CD8-positive, alpha-beta memory T cell (primary cell): Measurements from ENCODE around the gene SGMS1. TPM values are rescaled to one million over a fixed set of nuclear protein-coding genes. Genes with fewer than 3 reads are reported as not detected.
A peak's percentile ranks its signal among the peaks of the same experiment; 100 is the strongest.

Source experiments
- CTCF ChIA-PET: fragments of 350-600 bp; sonication (Branson Sonifier 250); formaldehyde crosslinking; loops from one replicate; lab custom pipeline; 2021; ENCODE audit warnings: antibody characterized with exemption; lab: Charles Lee
- POLR2A ChIA-PET: fragments of 350-600 bp; sonication (Branson Sonifier 250); formaldehyde crosslinking; loops from one replicate; lab custom pipeline; 2021; ENCODE audit warnings: antibody characterized with exemption; lab: Charles Lee
- DNase-seq, 5 donors: peaks; one replicate each; pipeline versions ENCODE4 v3.0.0 to v3.0.0-alpha.2; 2020 to 2022; ENCODE audit warnings: mixed read lengths in 1 of 5
- H3K27ac ChIP-seq: one replicate; pipeline ENCODE4 v1.7.0; 2013; ENCODE audit warnings: low read depth, mild to moderate bottlenecking, low read length, moderate library complexity
- H3K27me3 ChIP-seq: 2 replicates; pipeline ENCODE4 v1.7.0; 2013; ENCODE audit warnings: low read length, mild to moderate bottlenecking; ENCODE audit not compliant: insufficient read depth, poor library complexity, severe bottlenecking
- H3K36me3 ChIP-seq: 2 replicates; pipeline ENCODE4 v1.7.0; 2013; ENCODE audit warnings: mild to moderate bottlenecking, low read length, moderate library complexity; ENCODE audit not compliant: insufficient read depth
- H3K4me1 ChIP-seq: 2 replicates; pipeline ENCODE4 v1.7.0; 2013; ENCODE audit warnings: mild to moderate bottlenecking, low read length, moderate library complexity; ENCODE audit not compliant: insufficient read depth
- H3K4me3 ChIP-seq: 2 replicates; pipeline ENCODE4 v1.7.0; 2013; ENCODE audit warnings: mild to moderate bottlenecking, low read length
- H3K9me3 ChIP-seq: 2 replicates; pipeline ENCODE4 v1.7.0; 2013; ENCODE audit warnings: mild to moderate bottlenecking, low read length
- H3K27ac Mint-ChIP-seq, 8 donors: one replicate each; pipeline ENCODE4 v1.8.0; 2020 to 2021; ENCODE audit warnings: mixed read lengths in 8 of 8, mild to moderate bottlenecking in 6 of 8, inconsistent platforms in 3 of 8, moderate library complexity in 3 of 8
- H3K27me3 Mint-ChIP-seq, 2 donors: one replicate each; pipeline ENCODE4 v1.8.0; 2020 to 2021; ENCODE audit warnings: mixed read lengths in 2 of 2, mild to moderate bottlenecking in 1 of 2, moderate library complexity in 1 of 2
- H3K36me3 Mint-ChIP-seq, 3 donors: one replicate each; pipeline ENCODE4 v1.8.0; 2020 to 2021; ENCODE audit warnings: mixed read lengths in 3 of 3, inconsistent platforms in 1 of 3, mild to moderate bottlenecking in 1 of 3
- H3K4me1 Mint-ChIP-seq, 3 donors: one replicate each; pipeline ENCODE4 v1.8.0; 2020 to 2021; ENCODE audit warnings: mixed read lengths in 3 of 3, inconsistent platforms in 1 of 3, mild to moderate bottlenecking in 1 of 3
- H3K4me3 Mint-ChIP-seq, 7 donors: one replicate each; pipeline ENCODE4 v1.8.0; 2020 to 2021; ENCODE audit warnings: mixed read lengths in 7 of 7, mild to moderate bottlenecking in 6 of 7, moderate library complexity in 4 of 7, inconsistent platforms in 2 of 7
- H3K9me3 Mint-ChIP-seq, 5 donors: one replicate each; pipeline ENCODE4 v1.8.0; 2020 to 2022; ENCODE audit warnings: mixed read lengths in 5 of 5, mild to moderate bottlenecking in 3 of 5, moderate library complexity in 2 of 5, inconsistent platforms in 1 of 5
- polyA plus RNA-seq: library from polyadenylated mRNA; unstranded; fragments of 300-500 nt; fragmentation: Illumina TruSeq; gene quantifications from one replicate; pipeline ENCODE4 v1.2.3, GENCODE V29; 2021
- total RNA-seq, 2 experiments: library from RNA; stranded (reverse); gene quantifications; one replicate each; pipeline ENCODE4 v1.2.3, GENCODE V29; 2021

Gene SGMS1
- total and polyA plus RNA-seq, 3 experiments from 2014 or later: 11.3 to 14.5 (median 13.5) TPM

- no peaks in the 10 kb centered on the region for H3K27me3 ChIP-seq
- Mint-ChIP-seq H3K4me1 (peaks cover 21 to 40% (median 28%) of the 10 kb centered on the region in 3 donors), H3K9me3 (no peaks in the 10 kb centered on the region), H3K27me3 (no peaks in the 10 kb centered on the region), H3K27ac (no peak overlapping the region), H3K36me3 (peaks cover 0 to 3% (median 3%) of the 10 kb centered on the region in 3 donors), H3K4me3 (no peak overlapping the region)
- H3K27ac ChIP-seq: no peak overlapping the region
- peaks cover 3% of the 10 kb centered on the region for H3K4me1 ChIP-seq
- no peak overlapping the region for H3K4me3 ChIP-seq
- no peak for DNase-seq
- no peaks in the 10 kb centered on the region for H3K9me3 ChIP-seq
- CTCF ChIA-PET: no interaction called here
- H3K36me3 ChIP-seq: no peaks in the 10 kb centered on the region
- POLR2A ChIA-PET: no interaction called here
Observed at GRCh38 chr10:50560370-50560769, 63.4 kb downstream of the SGMS1 start.

GRCh38 chr10:50558371-50558770 is 65.4 kb downstream of the SGMS1 start:
- H3K27me3 Mint-ChIP-seq: no peaks in the 10 kb centered on the region
- no peak overlapping the region for H3K27ac Mint-ChIP-seq
- no peaks in the 10 kb centered on the region for H3K9me3 Mint-ChIP-seq
- H3K4me3 ChIP-seq: no peak overlapping the region
- H3K27me3 ChIP-seq: no peaks in the 10 kb centered on the region
- H3K4me1 ChIP-seq: peaks cover 3% of the 10 kb centered on the region
- no peak overlapping the region for H3K27ac ChIP-seq
- peaks cover 24 to 39% (median 37%) of the 10 kb centered on the region in 3 donors for H3K4me1 Mint-ChIP-seq
- ChIA-PET POLR2A (no interaction called here), CTCF (no interaction called here)
- no peak for DNase-seq
- H3K36me3 Mint-ChIP-seq: peaks cover 0 to 3% (median 3%) of the 10 kb centered on the region in 3 donors
- no peaks in the 10 kb centered on the region for H3K36me3 ChIP-seq
- H3K9me3 ChIP-seq: no peaks in the 10 kb centered on the region
- H3K4me3 Mint-ChIP-seq: no peak overlapping the region

GRCh38 chr10:50557130-50557682 is 66.5 kb downstream of the SGMS1 start:
- ChIA-PET POLR2A (no interaction called here), CTCF (no interaction called here)
- peak overlapping the region; percentile 47 for H3K27ac ChIP-seq
- Mint-ChIP-seq H3K4me1 (peaks cover 28 to 48% (median 46%) of the 10 kb centered on the region in 3 donors), H3K4me3 (no peak overlapping the region), H3K36me3 (peaks cover 0 to 3% (median 3%) of the 10 kb centered on the region in 3 donors), H3K27ac (no peak overlapping the region), H3K9me3 (no peaks in the 10 kb centered on the region), H3K27me3 (no peaks in the 10 kb centered on the region)
- no peak for DNase-seq
- H3K4me1 ChIP-seq: peaks cover 3% of the 10 kb centered on the region
- no peak overlapping the region for H3K4me3 ChIP-seq
- H3K9me3 ChIP-seq: no peaks in the 10 kb centered on the region
- no peaks in the 10 kb centered on the region for H3K27me3 ChIP-seq
- H3K36me3 ChIP-seq: no peaks in the 10 kb centered on the region

- Histone ChIP-seq H3K4me1 (peaks cover 3% of the 10 kb centered on the region), H3K4me3 (no peak overlapping the region), H3K27me3 (no peaks in the 10 kb centered on the region), H3K36me3 (no peaks in the 10 kb centered on the region), H3K27ac (peak overlapping the region; percentile 47), H3K9me3 (no peaks in the 10 kb centered on the region)
- Mint-ChIP-seq H3K36me3 (peaks cover 0 to 3% (median 1%) of the 10 kb centered on the region in 3 donors), H3K9me3 (no peaks in the 10 kb centered on the region), H3K4me1 (peaks cover 24 to 42% (median 39%) of the 10 kb centered on the region in 3 donors), H3K4me3 (peak overlapping the region in 1 of 7 donors; percentile 4), H3K27ac (peak overlapping the region in 2 of 8 donors; percentile 21 to 40), H3K27me3 (no peaks in the 10 kb centered on the region)
- ChIA-PET POLR2A (no interaction called here), CTCF (interaction anchor here (1.5 kb wide), 1 partner anchor 66 kb away, joined by 6 read pairs; no protein-coding TSS in a partner anchor)
- no peak for DNase-seq
Observed at GRCh38 chr10:50556237-50557120, 67.3 kb downstream of the SGMS1 start.

GRCh38 chr10:50554995-50555568 is 68.7 kb downstream of the SGMS1 start:
- ChIA-PET POLR2A (no interaction called here), CTCF (interaction anchor here (1.0 to 1.5 kb wide), 4 partner anchors 10 to 105 kb away, joined by 3 to 6 read pairs (median 4); no protein-coding TSS in a partner anchor)
- no peaks in the 10 kb centered on the region for H3K9me3 Mint-ChIP-seq
- H3K4me1 ChIP-seq: peaks cover 3% of the 10 kb centered on the region
- no peaks in the 10 kb centered on the region for H3K9me3 ChIP-seq
- H3K4me3 ChIP-seq: no peak overlapping the region
- H3K27me3 ChIP-seq: no peaks in the 10 kb centered on the region
- no peak overlapping the region for H3K27ac Mint-ChIP-seq
- no peak overlapping the region for H3K4me3 Mint-ChIP-seq
- H3K27me3 Mint-ChIP-seq: no peaks in the 10 kb centered on the region
- no peak for DNase-seq
- peak overlapping the region; percentile 47 for H3K27ac ChIP-seq
- H3K4me1 Mint-ChIP-seq: peaks cover 29 to 48% (median 47%) of the 10 kb centered on the region in 3 donors
- H3K36me3 ChIP-seq: no peaks in the 10 kb centered on the region
- peaks cover 0 to 7% (median 1%) of the 10 kb centered on the region in 3 donors for H3K36me3 Mint-ChIP-seq

GRCh38 chr10:50554376-50554994 is 69.3 kb downstream of the SGMS1 start:
- Mint-ChIP-seq H3K4me3 (no peak overlapping the region), H3K36me3 (peaks cover 0 to 7% (median 1%) of the 10 kb centered on the region in 3 donors), H3K4me1 (peaks cover 27 to 49% (median 47%) of the 10 kb centered on the region in 3 donors), H3K9me3 (no peaks in the 10 kb centered on the region), H3K27me3 (no peaks in the 10 kb centered on the region), H3K27ac (no peak overlapping the region)
- Histone ChIP-seq H3K4me1 (peaks cover 3% of the 10 kb centered on the region), H3K27me3 (no peaks in the 10 kb centered on the region), H3K27ac (peak overlapping the region; percentile 22), H3K4me3 (no peak overlapping the region), H3K36me3 (no peaks in the 10 kb centered on the region), H3K9me3 (no peaks in the 10 kb centered on the region)
- ChIA-PET CTCF (interaction anchor here (1.2 to 1.9 kb wide), 4 partner anchors 68 to 106 kb away, joined by 3 to 12 read pairs (median 6); no protein-coding TSS in a partner anchor), POLR2A (no interaction called here)
- DNase-seq: no peak

GRCh38 chr10:50552771-50553535 is 70.8 kb downstream of the SGMS1 start:
- Histone ChIP-seq H3K27ac (no peak overlapping the region), H3K36me3 (no peaks in the 10 kb centered on the region), H3K4me1 (peaks cover 3% of the 10 kb centered on the region), H3K4me3 (no peak overlapping the region), H3K27me3 (no peaks in the 10 kb centered on the region), H3K9me3 (no peaks in the 10 kb centered on the region)
- POLR2A ChIA-PET: interaction anchor here (0.8 to 1.1 kb wide), 3 partner anchors 69 to 71 kb away, joined by 3 to 6 read pairs (median 4); no protein-coding TSS in a partner anchor
- Mint-ChIP-seq H3K27me3 (no peaks in the 10 kb centered on the region), H3K4me1 (peaks cover 29 to 55% (median 48%) of the 10 kb centered on the region in 3 donors), H3K9me3 (peaks cover 0 to under 1% (median 0%) of the 10 kb centered on the region in 5 donors), H3K36me3 (peaks cover 0 to 7% (median 1%) of the 10 kb centered on the region in 3 donors), H3K4me3 (peak overlapping the region in 2 of 7 donors; percentile 1 to 4), H3K27ac (peak overlapping the region in 1 of 8 donors; percentile 65)
- peak; percentile 20 to 65 (median 29) for DNase-seq
- CTCF ChIA-PET: interaction anchor here (0.8 to 1.9 kb wide), 6 partner anchors 9 to 69 kb away, joined by 3 to 12 read pairs (median 4); no protein-coding TSS in a partner anchor
